ENCODE results near the gene THOC1. TPM values are rescaled to one million over a fixed set of nuclear protein-coding genes. Genes with fewer than 3 reads are reported as not detected.

THOC1 gene
- polyA plus RNA-seq, 1 of the 3 experiments (the other 2 are of a cell fraction), result 12.3 TPM

GRCh38 chr18:255171-255570 lies 12.7 kb downstream of the THOC1 start (continued):
- TF ChIP-seq CTCF (IDR thresholded peaks at IDR 0.05) (no peak), TEAD4 (IDR thresholded peaks at IDR 0.05; ENCODE audit: borderline replicate concordance, insufficient read depth) (no peak), TAF1 (IDR thresholded peaks at IDR 0.05; ENCODE audit: borderline replicate concordance, low read depth, low read length) (no peak), GATA2 (CRISPR knock-in tag; IDR thresholded peaks at IDR 0.05) (no peak), MXI1 (IDR thresholded peaks at IDR 0.05; ENCODE audit: low read depth, low read length) (no peak), TCF12 (IDR thresholded peaks at IDR 0.05) (no peak), GABPA (IDR thresholded peaks at IDR 0.05; ENCODE audit: low read depth) (no peak)

GRCh38 chr18:253121-253520 lies 14.7 kb downstream of the THOC1 start:
- POLR2A ChIA-PET, result no interaction called here
- DNase-seq, result no peak
- Histone ChIP-seq H3F3A (replicated peaks; ENCODE audit: insufficient read depth) (no peaks in the 10 kb centered on the region), H3K27me3 (ENCODE audit: insufficient read depth) (no peaks in the 10 kb centered on the region), H3K27ac (ENCODE audit: low read depth in 2 of 2, low read length in 1 of 2) (no peak overlapping the region), H3K9me3 (no peaks in the 10 kb centered on the region), H3K36me3 (replicated peaks in 1 of 2; ENCODE audit: control insufficient read depth in 1 of 2, insufficient read depth in 2 of 2, low read length in 1 of 2) (peaks cover 66 to 81% of the 10 kb centered on the region in 2 experiments), H3K9me2 (no peaks in the 10 kb centered on the region), H3K9ac (no peak overlapping the region), H3K4me2 (no peak overlapping the region), H3K4me3 (ENCODE audit: low read depth in 2 of 2, low read length in 1 of 2) (no peak overlapping the region), H4K20me1 (ENCODE audit: insufficient read depth) (no peaks in the 10 kb centered on the region), H3K4me1 (ENCODE audit: control insufficient read depth in 1 of 2, insufficient read depth in 2 of 2, low read depth in 1 of 2, low read length in 1 of 2) (no peaks in the 10 kb centered on the region), H2AFZ (ENCODE audit: low read depth) (no peak overlapping the region), H3K79me2 (ENCODE audit: insufficient read depth) (no peaks in the 10 kb centered on the region)
- TF ChIP-seq SIN3A (IDR thresholded peaks at IDR 0.05; ENCODE audit: borderline replicate concordance, low read depth, low read length) (no peak), TEAD4 (IDR thresholded peaks at IDR 0.05; ENCODE audit: borderline replicate concordance, insufficient read depth) (no peak), POLR2AphosphoS5 (IDR thresholded peaks at IDR 0.05; ENCODE audit: low read depth, low read length) (no peak), NFIC (IDR thresholded peaks at IDR 0.05; ENCODE audit: borderline replicate concordance) (no peak), GABPA (IDR thresholded peaks at IDR 0.05; ENCODE audit: low read depth) (no peak), YY1 (IDR thresholded peaks at IDR 0.05; ENCODE audit: low read depth) (no peak)
- CTCF ChIA-PET, result no interaction called here
- 96% methylated on average over 1 of the region's 1 CpG for WGBS (ENCODE audit: low lambda C conversion rate)

GRCh38 chr18:251572-251971 lies 16.3 kb downstream of the THOC1 start:
- ChIA-PET POLR2A (no interaction called here), CTCF (interaction anchor here (0.8 kb wide), 1 partner anchor 16 kb away, joined by 3 read pairs; no protein-coding TSS in a partner anchor)
- Histone ChIP-seq H3K27me3 (ENCODE audit: insufficient read depth) (no peaks in the 10 kb centered on the region), H3K27ac (ENCODE audit: low read depth in 2 of 2, low read length in 1 of 2) (no peak overlapping the region), H4K20me1 (ENCODE audit: insufficient read depth) (no peaks in the 10 kb centered on the region), H3K4me1 (ENCODE audit: control insufficient read depth in 1 of 2, insufficient read depth in 2 of 2, low read depth in 1 of 2, low read length in 1 of 2) (no peaks in the 10 kb centered on the region), H3K9ac (no peak overlapping the region), H2AFZ (ENCODE audit: low read depth) (no peak overlapping the region), H3F3A (replicated peaks; ENCODE audit: insufficient read depth) (no peaks in the 10 kb centered on the region), H3K79me2 (ENCODE audit: insufficient read depth) (no peaks in the 10 kb centered on the region), H3K9me3 (no peaks in the 10 kb centered on the region), H3K9me2 (no peaks in the 10 kb centered on the region), H3K4me2 (no peak overlapping the region), H3K4me3 (ENCODE audit: low read depth in 2 of 2, low read length in 1 of 2) (no peak overlapping the region), H3K36me3 (replicated peaks in 1 of 2; ENCODE audit: control insufficient read depth in 1 of 2, insufficient read depth in 2 of 2, low read length in 1 of 2) (peaks cover 66 to 78% of the 10 kb centered on the region in 2 experiments)
- TF ChIP-seq ELF1 (IDR thresholded peaks at IDR 0.05) (no peak), NFIC (IDR thresholded peaks at IDR 0.05; ENCODE audit: borderline replicate concordance) (no peak), TEAD4 (IDR thresholded peaks at IDR 0.05; ENCODE audit: borderline replicate concordance, insufficient read depth) (no peak), MAX (IDR thresholded peaks at IDR 0.05; ENCODE audit: low read depth) (no peak), MXI1 (IDR thresholded peaks at IDR 0.05; ENCODE audit: low read depth, low read length) (no peak), FOXJ3 (CRISPR knock-in tag; IDR thresholded peaks at IDR 0.05) (no peak), MEF2A (IDR thresholded peaks at IDR 0.05; ENCODE audit: borderline replicate concordance, low read depth) (no peak), POLR2AphosphoS5 (IDR thresholded peaks at IDR 0.05; ENCODE audit: low read depth, low read length) (no peak), USF2 (IDR thresholded peaks at IDR 0.05; ENCODE audit: borderline replicate concordance, low read depth, low read length) (no peak), ZBTB33 (IDR thresholded peaks at IDR 0.05; ENCODE audit: borderline replicate concordance, low read depth) (no peak), SIN3A (IDR thresholded peaks at IDR 0.05; ENCODE audit: borderline replicate concordance, low read depth, low read length) (no peak), EZH2phosphoT487 (IDR thresholded peaks at IDR 0.05; ENCODE audit: borderline replicate concordance, low read depth) (no peak), TAF1 (IDR thresholded peaks at IDR 0.05; ENCODE audit: borderline replicate concordance, low read depth, low read length) (no peak), RAD21 (IDR thresholded peaks at IDR 0.05; ENCODE audit: low read length) (no peak)
- no peak for DNase-seq
- 97% methylated on average over 5 of the region's 5 CpGs for WGBS (ENCODE audit: low lambda C conversion rate)
